Liver (tissue), 3 donors: Measurements from ENCODE around the gene EML4.

Source experiments
- ATF3 ChIP-seq: IDR thresholded peaks from 2 replicates; pipeline ENCODE4 v1.6.1; 2016; ENCODE audit warnings: antibody characterized with exemption
- CTCF ChIP-seq: fragments of 150-350 bp; IDR thresholded peaks from 2 replicates; pipeline ENCODE4 v1.5.1; 2017; ENCODE audit warnings: improper control_type of control experiment, low read depth, low read length; ENCODE audit not compliant: missing input control
- EGR1 ChIP-seq, 2 donors: IDR thresholded peaks; 2 replicates each; pipeline ENCODE4 v1.6.1; 2016 to 2018; ENCODE audit warnings: antibody characterized with exemption in 2 of 2, low read depth in 2 of 2
- FOXA2 ChIP-seq: IDR thresholded peaks from 2 replicates; pipeline ENCODE4 v1.6.1; 2016; ENCODE audit warnings: antibody characterized with exemption
- GABPA ChIP-seq, 2 donors: IDR thresholded peaks in 1 of 2; conservative IDR thresholded peaks in 1 of 2; 2 replicates each; pipeline ENCODE4 v1.6.1; 2016; ENCODE audit warnings: antibody characterized with exemption in 2 of 2, mild to moderate bottlenecking in 1 of 2, moderate library complexity in 1 of 2
- JUND ChIP-seq, 2 donors: IDR thresholded peaks; 2 replicates each; pipeline ENCODE4 v1.6.1; 2016; ENCODE audit warnings: antibody characterized with exemption in 2 of 2
- RAD21 ChIP-seq, 2 donors: IDR thresholded peaks; 2 replicates each; pipeline ENCODE4 v1.6.1; 2016; ENCODE audit warnings: antibody characterized with exemption in 2 of 2, mild to moderate bottlenecking in 2 of 2
- REST ChIP-seq: IDR thresholded peaks from 2 replicates; pipeline ENCODE4 v1.6.1; 2016; ENCODE audit warnings: antibody characterized with exemption, mild to moderate bottlenecking
- SP1 ChIP-seq: IDR thresholded peaks from 2 replicates; pipeline ENCODE4 v1.6.1; 2018; ENCODE audit warnings: antibody characterized with exemption, mild to moderate bottlenecking
- YY1 ChIP-seq: IDR thresholded peaks from 2 replicates; pipeline ENCODE4 v1.6.1; 2016; ENCODE audit warnings: antibody characterized with exemption, mild to moderate bottlenecking
- donor health status: healthy.
- donor health status: healthy.

DNA sequence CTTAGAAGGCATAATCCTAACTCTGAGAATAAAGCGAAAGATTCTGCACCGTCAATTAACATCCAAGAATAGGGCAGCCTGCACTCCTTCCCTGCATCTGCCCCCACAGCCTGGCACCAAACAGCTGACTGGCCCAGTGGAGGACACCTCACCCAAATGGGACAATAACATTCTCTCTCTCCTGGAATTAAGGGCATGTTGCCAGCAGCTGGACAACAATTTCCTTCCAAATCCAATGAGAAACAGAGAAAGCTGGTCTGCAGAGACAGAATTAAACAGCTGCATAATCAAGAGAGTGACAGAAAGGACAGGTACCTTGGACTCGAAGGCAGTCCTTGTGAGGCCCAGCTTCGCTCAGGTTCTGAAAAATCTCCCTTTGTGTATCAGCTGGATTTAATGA is 176.8 kb downstream of the EML4 start:
- TF ChIP-seq CTCF: no peak
- TF ChIP-seq FOXA2: no peak
- TF ChIP-seq REST: no peak
- no peak for TF ChIP-seq RAD21 (IDR thresholded peaks at IDR 0.05)
- TF ChIP-seq SP1: no peak
- TF ChIP-seq JUND (IDR thresholded peaks at IDR 0.05): no peak
- peak in 1 of 2 donors; percentile 34 for TF ChIP-seq EGR1 (IDR thresholded peaks at IDR 0.05; ENCODE audit: low read depth in 2 of 2)
- TF ChIP-seq YY1: no peak
- TF ChIP-seq GABPA (IDR thresholded peaks at IDR 0.05 in 1 of 2, conservative IDR thresholded peaks at IDR 0.05 in 1 of 2): no peak
- no peak for TF ChIP-seq ATF3
